ENCODE results near the gene COMMD7.

Gene COMMD7

GRCh38 chr20:32762754-32763201, 19.5 kb upstream of the COMMD7 start:
- ATAC-seq, result peak; percentile 24; the same call in 2 of the 3 replicates
- TF ChIP-seq ZC3H10 (CRISPR knock-in tag; IDR thresholded peaks at IDR 0.05) (no peak), TOX (CRISPR knock-in tag; IDR thresholded peaks at IDR 0.05; ENCODE audit: borderline replicate concordance) (no peak), ZNF70 (CRISPR knock-in tag; IDR thresholded peaks at IDR 0.05) (no peak), GLIS3 (CRISPR knock-in tag; IDR thresholded peaks at IDR 0.05) (no peak), ARNTL (CRISPR knock-in tag; IDR thresholded peaks at IDR 0.05; ENCODE audit: borderline replicate concordance, low read depth) (no peak), ISL1 (CRISPR knock-in tag; IDR thresholded peaks at IDR 0.05) (no peak), CSRNP3 (CRISPR knock-in tag; IDR thresholded peaks at IDR 0.05) (no peak), ESRRG (CRISPR knock-in tag; IDR thresholded peaks at IDR 0.05) (no peak), CSDC2 (CRISPR knock-in tag; IDR thresholded peaks at IDR 0.05) (no peak), CREB5 (CRISPR knock-in tag; IDR thresholded peaks at IDR 0.05; ENCODE audit: low read depth) (no peak), PATZ1 (CRISPR knock-in tag; IDR thresholded peaks at IDR 0.05; ENCODE audit: borderline replicate concordance) (no peak), TCF4 (CRISPR knock-in tag; IDR thresholded peaks at IDR 0.05; ENCODE audit: borderline replicate concordance) (no peak), OSR1 (CRISPR knock-in tag; IDR thresholded peaks at IDR 0.05) (no peak)

GRCh38 chr20:32761831-32762753, 18.8 kb upstream of the COMMD7 start, which contains the start of gene DNMT3B:
TSS of gene DNMT3B (plus strand) at chr20:32762385. CDS start at chr20:32780324, 17,939 bp downstream.
- no peak for TF ChIP-seq CSRNP3 (CRISPR knock-in tag; IDR thresholded peaks at IDR 0.05)
- no peak for TF ChIP-seq GLIS3 (CRISPR knock-in tag; IDR thresholded peaks at IDR 0.05)
- no peak for TF ChIP-seq TOX (CRISPR knock-in tag; IDR thresholded peaks at IDR 0.05; ENCODE audit: borderline replicate concordance)
- no peak for TF ChIP-seq TSHZ2 (CRISPR knock-in tag; IDR thresholded peaks at IDR 0.05)
- no peak for TF ChIP-seq PPARA (CRISPR knock-in tag; IDR thresholded peaks at IDR 0.05; ENCODE audit: borderline replicate concordance)
- TF ChIP-seq ZFP3 (CRISPR knock-in tag; IDR thresholded peaks at IDR 0.05), result no peak
- no peak for TF ChIP-seq SNAI2 (CRISPR knock-in tag; IDR thresholded peaks at IDR 0.05)
- TF ChIP-seq CSDC2 (CRISPR knock-in tag; IDR thresholded peaks at IDR 0.05), result no peak
- no peak for TF ChIP-seq RARB (CRISPR knock-in tag; IDR thresholded peaks at IDR 0.05)
- no peak for TF ChIP-seq ESRRG (CRISPR knock-in tag; IDR thresholded peaks at IDR 0.05)
- TF ChIP-seq PATZ1 (CRISPR knock-in tag; IDR thresholded peaks at IDR 0.05; ENCODE audit: borderline replicate concordance), result no peak
- TF ChIP-seq ZNF8 (CRISPR knock-in tag; IDR thresholded peaks at IDR 0.05), result no peak
- no peak for TF ChIP-seq TCF4 (CRISPR knock-in tag; IDR thresholded peaks at IDR 0.05; ENCODE audit: borderline replicate concordance)
- TF ChIP-seq ZNF565 (CRISPR knock-in tag; conservative IDR thresholded peaks at IDR 0.05; ENCODE audit: low read depth), result no peak
- no peak for TF ChIP-seq POU6F1 (CRISPR knock-in tag; IDR thresholded peaks at IDR 0.05; ENCODE audit: borderline replicate concordance, low read depth)
- no peak for TF ChIP-seq ZC3H10 (CRISPR knock-in tag; IDR thresholded peaks at IDR 0.05)
- TF ChIP-seq ZNF70 (CRISPR knock-in tag; IDR thresholded peaks at IDR 0.05), result no peak
- TF ChIP-seq BACH2 (CRISPR knock-in tag; IDR thresholded peaks at IDR 0.05; ENCODE audit: borderline replicate concordance), result no peak
- peak; percentile 86 for ATAC-seq

Measured in SK-N-SH treated with all-trans-retinoic acid at 6 μM for 48 hours (cell line).